Osteoblast (primary cell): ENCODE data around the gene FAM240B. TPM values are rescaled to one million over a fixed set of nuclear protein-coding genes. Genes with fewer than 3 reads are reported as not detected.

ENCODE experiments used
- DNase-seq: peaks from one replicate; pipeline ENCODE4 v3.0.0; 2011; ENCODE audit warnings: low spot score, mixed read lengths; ENCODE audit not compliant: insufficient read length; ENCODE audit errors: missing footprints
- H2AFZ ChIP-seq: 2 replicates; pipeline ENCODE4 v1.6.0; 2011; ENCODE audit warnings: mild to moderate bottlenecking, low read length
- H3K27ac ChIP-seq: 2 replicates; pipeline ENCODE4 v1.5.1; 2011; ENCODE audit warnings: mild to moderate bottlenecking, low read depth, low read length, moderate library complexity
- H3K27me3 ChIP-seq: 2 replicates; pipeline ENCODE4 v1.6.0; 2012; ENCODE audit warnings: mild to moderate bottlenecking, control low read depth, inconsistent platforms, low read length, moderate library complexity; ENCODE audit not compliant: insufficient read depth
- H3K36me3 ChIP-seq: 2 replicates; pipeline ENCODE4 v1.5.1; 2011; ENCODE audit warnings: mild to moderate bottlenecking, low read length, control low read depth, moderate library complexity; ENCODE audit not compliant: insufficient read depth
- H3K4me1 ChIP-seq: 2 replicates; pipeline ENCODE4 v1.5.1; 2011; ENCODE audit warnings: mild to moderate bottlenecking, low read length, control low read depth, moderate library complexity; ENCODE audit not compliant: insufficient read depth
- H3K4me2 ChIP-seq: 2 replicates; pipeline ENCODE4 v1.6.0; 2011; ENCODE audit warnings: mild to moderate bottlenecking, low read length; ENCODE audit not compliant: insufficient read depth
- H3K4me3 ChIP-seq: fragments of 200-600 bp; sonication (generic); 3 replicates; pipeline ENCODE4 v1.5.1; 2012; ENCODE audit warnings: mild to moderate bottlenecking, low read length, inconsistent platforms; ENCODE audit not compliant: insufficient read depth
- H3K79me2 ChIP-seq: 2 replicates; pipeline ENCODE4 v1.6.0; 2012; ENCODE audit warnings: mild to moderate bottlenecking, low read length, control low read depth, inconsistent platforms; ENCODE audit not compliant: insufficient read depth
- H3K9me3 ChIP-seq: 2 replicates; pipeline ENCODE4 v1.5.1; 2011; ENCODE audit warnings: low read depth, low read length, control low read depth
- H4K20me1 ChIP-seq: 2 replicates; pipeline ENCODE4 v1.6.0; 2012; ENCODE audit warnings: mild to moderate bottlenecking, low read length, control low read depth; ENCODE audit not compliant: insufficient read depth
- CTCF ChIP-seq: IDR thresholded peaks from 2 replicates; pipeline ENCODE4 v1.5.1; 2011; ENCODE audit warnings: mild to moderate bottlenecking, low read depth, low read length, moderate library complexity; ENCODE audit errors: extremely low read depth
- total RNA-seq: library from RNA; depleted of rRNA; stranded (reverse); fragments of >200 nt; gene quantifications from 2 replicates; pipeline ENCODE4 v1.2.3, GENCODE V29; 2012

The FAM240B gene
- total RNA-seq, 1 donor, result not detected

GRCh38 chr9:38692707-38693106 lies 27.2 kb downstream of the FAM240B start:
- no peaks in the 10 kb centered on the region for H3K9me3 ChIP-seq
- H4K20me1 ChIP-seq, result no peaks in the 10 kb centered on the region
- DNase-seq, result no peak
- TF ChIP-seq CTCF, result no peak
- no peaks in the 10 kb centered on the region for H3K79me2 ChIP-seq
- H3K36me3 ChIP-seq, result no peaks in the 10 kb centered on the region
- peaks cover 2% of the 10 kb centered on the region for H3K27me3 ChIP-seq
- no peaks in the 10 kb centered on the region for H3K4me1 ChIP-seq
- no peak overlapping the region for H3K27ac ChIP-seq
- H2AFZ ChIP-seq, result no peak overlapping the region
- no peak overlapping the region for H3K4me2 ChIP-seq
- no peak overlapping the region for H3K4me3 ChIP-seq

GRCh38 chr9:38690574-38690973 lies 29.4 kb downstream of the FAM240B start:
- Histone ChIP-seq H3K9me3 (no peaks in the 10 kb centered on the region), H3K4me1 (no peaks in the 10 kb centered on the region), H3K79me2 (no peaks in the 10 kb centered on the region), H3K27me3 (peaks cover 2% of the 10 kb centered on the region), H3K4me2 (no peak overlapping the region), H2AFZ (no peak overlapping the region), H3K4me3 (no peak overlapping the region), H3K36me3 (no peaks in the 10 kb centered on the region), H4K20me1 (no peaks in the 10 kb centered on the region), H3K27ac (no peak overlapping the region)
- no peak for DNase-seq
- TF ChIP-seq CTCF, result no peak

GRCh38 chr9:38689678-38690077 lies 30.3 kb downstream of the FAM240B start:
- Histone ChIP-seq H3K4me2 (no peak overlapping the region), H2AFZ (no peak overlapping the region), H3K27me3 (peaks cover 2% of the 10 kb centered on the region), H3K9me3 (no peaks in the 10 kb centered on the region), H3K4me1 (no peaks in the 10 kb centered on the region), H3K36me3 (no peaks in the 10 kb centered on the region), H4K20me1 (no peaks in the 10 kb centered on the region), H3K4me3 (no peak overlapping the region), H3K27ac (no peak overlapping the region), H3K79me2 (no peaks in the 10 kb centered on the region)
- no peak for DNase-seq
- TF ChIP-seq CTCF, result no peak

GRCh38 chr9:38687992-38688391 lies 31.9 kb downstream of the FAM240B start:
- peaks cover 2% of the 10 kb centered on the region for H3K4me1 ChIP-seq

More at GRCh38 chr9:38687992-38688391, 31.9 kb downstream of the FAM240B start:
- no peak for TF ChIP-seq CTCF
- no peaks in the 10 kb centered on the region for H4K20me1 ChIP-seq
- peaks cover 2% of the 10 kb centered on the region for H3K27me3 ChIP-seq
- no peak for DNase-seq
- no peaks in the 10 kb centered on the region for H3K9me3 ChIP-seq
- no peak overlapping the region for H3K4me2 ChIP-seq
- no peak overlapping the region for H3K27ac ChIP-seq
- H2AFZ ChIP-seq, result peak overlapping the region; percentile 90
- H3K79me2 ChIP-seq, result no peaks in the 10 kb centered on the region
- no peak overlapping the region for H3K4me3 ChIP-seq
- no peaks in the 10 kb centered on the region for H3K36me3 ChIP-seq
